ENCODE measurements around the gene NFKBIZ.

DNA sequence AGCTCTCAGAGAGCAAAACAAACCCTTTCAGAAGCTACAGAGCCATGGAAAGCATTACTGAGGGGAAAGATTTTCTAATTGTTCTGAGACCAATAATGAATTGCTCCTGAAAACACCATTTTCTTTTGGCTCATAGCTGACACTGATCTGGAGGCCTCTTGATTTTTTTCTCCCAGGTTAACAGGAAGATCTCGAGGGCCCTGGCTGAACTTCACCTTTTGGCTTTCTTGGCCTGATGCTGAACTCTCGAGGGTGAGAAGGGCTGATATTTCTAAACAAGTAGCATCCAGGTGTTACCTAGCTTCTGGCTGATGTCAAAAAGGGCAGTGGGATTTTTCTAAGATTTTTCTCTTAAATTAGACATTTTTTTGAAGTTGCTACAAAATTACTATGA is 19.9 kb upstream of the NFKBIZ start:
- no peak for TF ChIP-seq JUN (CRISPR knock-in tag; IDR thresholded peaks at IDR 0.05)
- TF ChIP-seq CTCF (IDR thresholded peaks at IDR 0.05), result no peak
- no peak for TF ChIP-seq IRF1 (CRISPR knock-in tag; IDR thresholded peaks at IDR 0.05)
- no peak for TF ChIP-seq CREM (CRISPR knock-in tag; IDR thresholded peaks at IDR 0.05)
- TF ChIP-seq ESRRA (CRISPR knock-in tag; IDR thresholded peaks at IDR 0.05; ENCODE audit: borderline replicate concordance), result no peak
- no peak for TF ChIP-seq ZNF512 (CRISPR knock-in tag; IDR thresholded peaks at IDR 0.05; ENCODE audit: borderline replicate concordance)
- no peak for TF ChIP-seq ZNF317 (CRISPR knock-in tag; IDR thresholded peaks at IDR 0.05; ENCODE audit: borderline replicate concordance, low read depth)
- TF ChIP-seq NR2C2 (CRISPR knock-in tag; IDR thresholded peaks at IDR 0.05), result no peak
- no peak for TF ChIP-seq USF1 (CRISPR knock-in tag; IDR thresholded peaks at IDR 0.05)
- TF ChIP-seq, protein P1, sequence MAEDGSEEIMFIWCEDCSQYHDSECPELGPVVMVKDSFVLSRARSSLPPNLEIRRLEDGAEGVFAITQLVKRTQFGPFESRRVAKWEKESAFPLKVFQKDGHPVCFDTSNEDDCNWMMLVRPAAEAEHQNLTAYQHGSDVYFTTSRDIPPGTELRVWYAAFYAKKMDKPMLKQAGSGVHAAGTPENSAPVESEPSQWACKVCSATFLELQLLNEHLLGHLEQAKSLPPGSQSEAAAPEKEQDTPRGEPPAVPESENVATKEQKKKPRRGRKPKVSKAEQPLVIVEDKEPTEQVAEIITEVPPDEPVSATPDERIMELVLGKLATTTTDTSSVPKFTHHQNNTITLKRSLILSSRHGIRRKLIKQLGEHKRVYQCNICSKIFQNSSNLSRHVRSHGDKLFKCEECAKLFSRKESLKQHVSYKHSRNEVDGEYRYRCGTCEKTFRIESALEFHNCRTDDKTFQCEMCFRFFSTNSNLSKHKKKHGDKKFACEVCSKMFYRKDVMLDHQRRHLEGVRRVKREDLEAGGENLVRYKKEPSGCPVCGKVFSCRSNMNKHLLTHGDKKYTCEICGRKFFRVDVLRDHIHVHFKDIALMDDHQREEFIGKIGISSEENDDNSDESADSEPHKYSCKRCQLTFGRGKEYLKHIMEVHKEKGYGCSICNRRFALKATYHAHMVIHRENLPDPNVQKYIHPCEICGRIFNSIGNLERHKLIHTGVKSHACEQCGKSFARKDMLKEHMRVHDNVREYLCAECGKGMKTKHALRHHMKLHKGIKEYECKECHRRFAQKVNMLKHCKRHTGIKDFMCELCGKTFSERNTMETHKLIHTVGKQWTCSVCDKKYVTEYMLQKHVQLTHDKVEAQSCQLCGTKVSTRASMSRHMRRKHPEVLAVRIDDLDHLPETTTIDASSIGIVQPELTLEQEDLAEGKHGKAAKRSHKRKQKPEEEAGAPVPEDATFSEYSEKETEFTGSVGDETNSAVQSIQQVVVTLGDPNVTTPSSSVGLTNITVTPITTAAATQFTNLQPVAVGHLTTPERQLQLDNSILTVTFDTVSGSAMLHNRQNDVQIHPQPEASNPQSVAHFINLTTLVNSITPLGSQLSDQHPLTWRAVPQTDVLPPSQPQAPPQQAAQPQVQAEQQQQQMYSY (CRISPR knock-in tag; IDR thresholded peaks at IDR 0.05), result no peak
- TF ChIP-seq, protein P2, sequence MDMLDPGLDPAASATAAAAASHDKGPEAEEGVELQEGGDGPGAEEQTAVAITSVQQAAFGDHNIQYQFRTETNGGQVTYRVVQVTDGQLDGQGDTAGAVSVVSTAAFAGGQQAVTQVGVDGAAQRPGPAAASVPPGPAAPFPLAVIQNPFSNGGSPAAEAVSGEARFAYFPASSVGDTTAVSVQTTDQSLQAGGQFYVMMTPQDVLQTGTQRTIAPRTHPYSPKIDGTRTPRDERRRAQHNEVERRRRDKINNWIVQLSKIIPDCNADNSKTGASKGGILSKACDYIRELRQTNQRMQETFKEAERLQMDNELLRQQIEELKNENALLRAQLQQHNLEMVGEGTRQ (CRISPR knock-in tag; IDR thresholded peaks at IDR 0.05), result no peak
- TF ChIP-seq, protein P3, sequence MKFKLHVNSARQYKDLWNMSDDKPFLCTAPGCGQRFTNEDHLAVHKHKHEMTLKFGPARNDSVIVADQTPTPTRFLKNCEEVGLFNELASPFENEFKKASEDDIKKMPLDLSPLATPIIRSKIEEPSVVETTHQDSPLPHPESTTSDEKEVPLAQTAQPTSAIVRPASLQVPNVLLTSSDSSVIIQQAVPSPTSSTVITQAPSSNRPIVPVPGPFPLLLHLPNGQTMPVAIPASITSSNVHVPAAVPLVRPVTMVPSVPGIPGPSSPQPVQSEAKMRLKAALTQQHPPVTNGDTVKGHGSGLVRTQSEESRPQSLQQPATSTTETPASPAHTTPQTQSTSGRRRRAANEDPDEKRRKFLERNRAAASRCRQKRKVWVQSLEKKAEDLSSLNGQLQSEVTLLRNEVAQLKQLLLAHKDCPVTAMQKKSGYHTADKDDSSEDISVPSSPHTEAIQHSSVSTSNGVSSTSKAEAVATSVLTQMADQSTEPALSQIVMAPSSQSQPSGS (CRISPR knock-in tag; IDR thresholded peaks at IDR 0.05; ENCODE audit: borderline replicate concordance, low read depth), result no peak

All from WTC11 (cell line).